Liver (tissue), 3 donors: ENCODE results near the gene POLDIP3.
"Not testable (repeated sequence)": the region's sequence is repeated elsewhere in the genome, so short reads cannot be mapped to it uniquely, and the experiment has no call there.

Experiments
- ATF3 ChIP-seq: IDR thresholded peaks from 2 replicates; pipeline ENCODE4 v1.6.1; 2016; ENCODE audit warnings: antibody characterized with exemption
- CTCF ChIP-seq: fragments of 150-350 bp; IDR thresholded peaks from 2 replicates; pipeline ENCODE4 v1.5.1; 2017; ENCODE audit warnings: improper control_type of control experiment, low read depth, low read length; ENCODE audit not compliant: missing input control
- EGR1 ChIP-seq, 2 donors: IDR thresholded peaks; 2 replicates each; pipeline ENCODE4 v1.6.1; 2016 to 2018; ENCODE audit warnings: antibody characterized with exemption in 2 of 2, low read depth in 2 of 2
- FOXA1 ChIP-seq: IDR thresholded peaks from 2 replicates; pipeline ENCODE4 v1.6.1; 2016; ENCODE audit warnings: antibody characterized with exemption
- RAD21 ChIP-seq, 2 donors: IDR thresholded peaks; 2 replicates each; pipeline ENCODE4 v1.6.1; 2016; ENCODE audit warnings: antibody characterized with exemption in 2 of 2, mild to moderate bottlenecking in 2 of 2
- REST ChIP-seq: IDR thresholded peaks from 2 replicates; pipeline ENCODE4 v1.6.1; 2016; ENCODE audit warnings: antibody characterized with exemption, mild to moderate bottlenecking
- SP1 ChIP-seq: IDR thresholded peaks from 2 replicates; pipeline ENCODE4 v1.6.1; 2018; ENCODE audit warnings: antibody characterized with exemption, mild to moderate bottlenecking
- TAF1 ChIP-seq: conservative IDR thresholded peaks from 2 replicates; pipeline ENCODE4 v1.6.1; 2016; ENCODE audit warnings: antibody characterized with exemption, mild to moderate bottlenecking
- YY1 ChIP-seq: IDR thresholded peaks from 2 replicates; pipeline ENCODE4 v1.6.1; 2016; ENCODE audit warnings: antibody characterized with exemption, mild to moderate bottlenecking
- ZBTB33 ChIP-seq: IDR thresholded peaks from 2 replicates; pipeline ENCODE4 v1.6.1; 2016; ENCODE audit warnings: antibody characterized with exemption
- donor health status: healthy.
- donor health status: healthy.

GRCh38 chr22:42607641-42608040, 7.0 kb downstream of the POLDIP3 start:
- TF ChIP-seq CTCF; ZBTB33; ATF3; RAD21 (IDR thresholded peaks at IDR 0.05); EGR1 (IDR thresholded peaks at IDR 0.05; ENCODE audit: low read depth in 2 of 2); TAF1; YY1; REST; SP1; FOXA1: not testable (repeated sequence)
